Right ventricle myocardium superior (tissue), 1 donor: ENCODE data around the gene ATF6. TPM values are rescaled to one million over a fixed set of nuclear protein-coding genes. Genes with fewer than 3 reads are reported as not detected.
A peak's percentile ranks its signal among the peaks of the same experiment; 100 is the strongest.
"Not testable (repeated sequence)": the region's sequence is repeated elsewhere in the genome, so short reads cannot be mapped to it uniquely, and the experiment has no call there.

Source experiments
- ATAC-seq: fragments of 200-7000 bp; cut with Tn5 transposase; one replicate; pipeline ENCODE4 v1.9.1; 2020; ENCODE audit warnings: mild to moderate bottlenecking; ENCODE audit not compliant: poor library complexity
- DNase-seq: peaks from one replicate; pipeline ENCODE4 v3.0.0-alpha.2; 2020
- intact Hi-C: fragments of 100-400 bp; cut with DNase I; formaldehyde crosslinking; loops from one replicate; pipeline ENCODE4 v1.11.2; 2022
- long read RNA-seq: library from polyadenylated mRNA; unstranded; transcript quantifications from one replicate; pipeline ENCODE4 v2.0.0, GENCODE V29; 2021
- total RNA-seq: library from RNA; stranded (reverse); fragmentation: NEBNext Ultra II Directional; extraction: Animal tissue kit (Norgen Biotek cat#: 25700); gene quantifications from one replicate; pipeline ENCODE4 v1.2.1, GENCODE V29; 2021
- donor health status: DM: no; HTN: yes; CAD: no; lungs with severe emphysema.

The ATF6 gene
- total RNA-seq: 12.2 TPM
- long read RNA-seq, full-length matches to known transcripts: 17 of 28 reads
- long read RNA-seq, partial matches to known transcripts: 4 of 28 reads
- long read RNA-seq, other reads (novel, unspliced or antisense): 7 of 28 reads

- ATAC-seq: peak; percentile 94
- intact Hi-C loops: no loop called here
- peak; percentile 94 for DNase-seq
Observed at GRCh38 chr1:161766102-161766981, at the start of gene ATF6. TSS of gene ATF6 (plus strand) at chr1:161766320. CDS start at chr1:161766361, 41 bp downstream.

DNA sequence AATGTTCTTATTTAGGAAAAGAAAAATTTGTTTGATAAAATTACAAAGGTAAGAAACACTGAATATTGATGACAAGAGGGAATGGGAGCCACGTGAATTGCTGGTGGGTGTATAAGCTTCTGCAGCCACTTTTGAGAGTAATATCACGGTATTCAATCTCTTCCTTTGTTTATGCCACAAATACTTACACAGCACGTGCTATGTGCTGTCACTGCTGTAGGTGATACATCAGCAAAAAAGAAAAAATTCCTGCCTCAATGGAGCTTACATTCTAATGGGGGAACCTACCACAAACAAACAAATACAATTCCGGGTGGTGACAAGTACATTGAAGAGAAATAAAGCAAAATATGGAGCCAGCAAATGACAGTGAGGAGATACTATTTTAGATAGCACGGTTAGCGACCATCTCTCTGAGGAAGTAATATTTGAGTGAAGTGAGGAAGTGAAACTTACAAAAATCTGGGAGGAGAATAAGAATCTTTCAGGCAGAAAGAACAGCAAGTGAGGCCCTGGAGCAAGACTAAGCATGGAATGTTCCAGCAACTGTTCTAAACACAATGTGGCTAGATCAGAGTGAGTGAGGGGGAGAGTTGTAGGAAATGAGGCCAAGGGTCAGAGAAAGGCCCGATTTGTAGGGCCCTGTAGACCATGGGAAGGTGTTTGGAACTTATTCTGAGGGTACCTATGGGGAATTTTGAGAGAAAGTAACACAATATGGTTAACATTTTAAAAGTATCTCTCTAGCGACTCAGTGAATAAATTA lies 47.4 kb upstream of the ATF6 start:
- DNase-seq: no peak
- ATAC-seq: no peak
- intact Hi-C loops: no loop called here

DNA sequence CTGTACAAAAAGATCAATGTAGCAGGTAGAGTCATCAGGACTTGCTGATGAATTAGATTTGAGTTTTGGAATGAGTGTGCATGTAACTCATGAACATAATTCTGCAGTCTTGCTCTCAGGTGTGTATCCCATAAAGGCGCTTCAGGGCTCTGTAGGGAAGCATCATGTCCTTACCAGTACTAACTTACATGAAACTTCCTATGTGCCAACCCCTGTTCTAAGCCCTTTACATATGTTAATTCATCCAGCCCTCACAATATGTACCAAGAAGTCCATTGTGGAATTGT lies 46.9 kb upstream of the ATF6 start:
- ATAC-seq: no peak
- intact Hi-C loops: no loop called here
- no peak for DNase-seq

DNA sequence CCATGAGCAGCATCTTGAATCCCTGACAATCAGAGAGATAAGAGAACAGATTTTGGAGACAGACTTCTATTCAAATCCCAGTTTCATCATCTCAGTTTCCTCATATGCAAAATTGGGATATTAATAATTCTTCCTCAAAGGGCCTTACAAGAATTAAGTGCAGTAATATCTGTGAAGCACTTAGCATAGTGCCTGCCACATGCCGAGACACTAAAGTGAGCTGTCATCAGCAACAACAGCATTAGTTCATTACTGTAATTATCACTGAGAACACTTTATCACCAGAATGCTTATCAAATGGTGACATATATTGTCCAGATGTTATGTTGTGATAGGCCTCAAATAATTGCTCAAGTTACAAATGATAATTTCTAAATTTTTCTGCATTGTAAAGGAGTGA lies 45.7 kb upstream of the ATF6 start:
- no peak for DNase-seq
- no peak for ATAC-seq
- intact Hi-C loops: no loop called here

DNA sequence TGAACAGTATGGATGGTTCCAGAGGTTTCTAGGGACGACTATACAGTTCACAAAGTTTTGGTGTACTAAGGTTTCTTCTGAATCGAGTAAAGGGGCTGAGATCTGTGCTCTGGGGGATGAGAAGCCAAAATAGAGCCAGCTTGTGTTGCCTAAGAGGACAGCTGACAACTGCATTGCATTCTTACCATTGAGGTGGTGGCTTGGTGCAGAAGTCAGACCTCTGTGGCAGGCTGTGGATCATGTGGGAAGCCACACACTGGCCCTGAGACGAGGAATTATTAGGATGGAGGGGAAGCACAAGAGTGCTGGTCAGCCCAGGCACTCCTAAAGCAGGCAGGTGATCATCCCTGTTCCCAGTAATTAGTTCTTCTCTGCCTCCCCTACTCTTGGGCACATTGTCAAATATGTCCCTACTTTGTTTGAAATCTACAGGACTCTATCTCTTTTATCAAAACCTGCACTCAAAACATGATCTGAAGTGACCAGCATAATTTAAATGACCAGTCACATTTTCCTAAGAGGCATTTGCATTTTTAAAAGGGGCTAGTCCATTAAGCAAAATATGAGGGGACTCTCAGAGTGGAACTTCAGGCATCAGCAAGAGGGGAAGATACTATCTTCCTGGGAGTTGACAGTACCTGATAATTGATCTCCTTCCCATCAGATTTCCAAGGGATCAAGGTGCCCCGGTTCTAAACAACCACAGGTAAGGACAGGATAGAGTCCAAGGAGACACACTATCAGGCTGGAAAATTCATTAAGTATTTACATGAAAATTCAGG lies 45.0 kb upstream of the ATF6 start, which contains the start of gene FCRLB:
Gene FCRLB (plus strand): TSS at position 589 of the 782 bp plus-strand sequence. CDS start 1,129 bp downstream, outside the sequence.
- ATAC-seq (no peak), DNase-seq (no peak)
- intact Hi-C loops: no loop called here

DNA sequence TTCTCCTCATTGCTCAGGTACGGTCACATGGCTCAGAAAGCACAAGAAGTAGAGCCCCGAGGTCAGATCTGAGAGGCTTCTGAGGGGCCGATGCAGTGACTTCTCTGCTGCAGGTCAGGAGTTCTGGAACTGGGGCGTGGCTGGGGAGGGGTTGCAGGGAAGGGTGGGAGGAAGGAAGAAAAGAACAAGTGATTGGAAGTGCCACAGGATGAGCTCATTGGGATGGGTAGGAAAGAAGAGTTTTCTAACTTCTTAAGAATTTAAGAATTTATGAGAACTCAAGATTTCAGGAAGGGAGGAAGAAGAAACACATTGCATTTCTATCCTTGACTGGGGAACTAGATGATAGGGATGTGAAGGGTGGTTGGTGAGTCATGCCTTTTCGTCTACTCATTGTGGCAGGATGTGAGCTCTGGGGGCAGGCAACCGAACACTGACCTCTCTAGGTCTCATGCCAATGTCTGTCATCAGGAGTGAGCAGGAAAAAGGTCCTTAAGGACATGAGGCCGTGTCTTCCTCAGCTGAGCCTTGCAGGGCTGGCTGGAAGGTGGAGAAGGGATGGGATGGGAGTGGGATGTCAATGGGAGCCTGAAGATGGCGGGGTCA lies 44.3 kb upstream of the ATF6 start:
- no peak for ATAC-seq
- intact Hi-C loops: no loop called here
- DNase-seq: no peak

DNA sequence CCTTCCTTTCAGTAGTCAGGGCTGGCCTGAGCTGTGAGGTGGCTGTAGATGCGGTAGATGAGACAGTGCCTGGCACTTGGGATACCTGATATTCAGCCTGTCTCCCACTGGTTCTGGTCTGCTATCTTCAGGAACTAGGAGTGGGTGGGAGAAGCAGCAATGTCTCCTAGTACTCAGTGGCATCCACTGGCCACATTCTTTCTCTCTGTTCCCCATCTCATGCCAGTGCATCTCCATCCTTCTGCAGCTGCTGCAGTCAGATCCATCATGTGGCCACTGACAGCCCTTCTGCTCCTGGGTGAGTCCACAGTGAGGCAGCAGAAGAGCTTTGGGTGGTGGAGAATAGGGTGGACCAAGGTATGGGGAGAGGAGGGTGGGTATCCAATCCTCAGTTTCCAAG lies 43.7 kb upstream of the ATF6 start:
- DNase-seq: no peak
- intact Hi-C loops: no loop called here

DNA sequence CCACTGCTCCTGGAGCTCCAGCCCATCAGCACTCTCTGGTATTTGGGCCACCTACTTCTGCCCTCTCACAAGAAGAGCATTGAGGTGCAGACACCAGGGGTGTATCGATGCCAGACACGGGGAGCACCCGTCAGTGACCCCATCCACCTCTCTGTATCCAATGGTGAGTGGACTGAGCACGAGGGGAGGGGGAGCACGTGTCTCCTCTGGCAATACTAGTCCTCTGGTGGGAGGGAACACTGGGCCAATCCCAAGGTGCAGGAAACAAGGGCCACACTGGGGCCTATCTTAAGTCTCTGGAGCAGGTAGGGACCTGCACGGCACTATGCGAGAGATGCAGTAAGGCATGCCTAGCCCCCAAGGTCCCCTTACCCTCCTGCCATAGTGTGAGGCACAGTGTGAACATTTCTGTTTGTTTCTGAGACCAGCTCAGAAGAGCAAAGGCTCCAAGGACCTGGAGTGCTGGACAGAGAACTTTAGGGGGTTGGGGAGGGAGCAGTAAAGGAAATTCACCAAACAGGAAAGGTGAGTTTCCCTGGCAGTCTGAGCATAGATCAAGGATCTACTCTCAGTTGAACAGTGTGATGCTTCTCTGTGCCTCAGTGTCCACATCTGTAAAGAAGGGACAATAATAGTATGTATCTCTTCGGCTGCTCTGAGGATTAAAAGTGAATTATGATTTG lies 42.5 kb upstream of the ATF6 start:
- DNase-seq: no peak
- no peak for ATAC-seq
- intact Hi-C loops: no loop called here

More for the DNA sequence above, 43.7 kb upstream of the ATF6 start:
- ATAC-seq: no peak

GRCh38 chr1:161725258-161725907 lies 40.7 kb upstream of the ATF6 start:
- DNase-seq, ATAC-seq, intact Hi-C loops: not testable (repeated sequence)

DNA sequence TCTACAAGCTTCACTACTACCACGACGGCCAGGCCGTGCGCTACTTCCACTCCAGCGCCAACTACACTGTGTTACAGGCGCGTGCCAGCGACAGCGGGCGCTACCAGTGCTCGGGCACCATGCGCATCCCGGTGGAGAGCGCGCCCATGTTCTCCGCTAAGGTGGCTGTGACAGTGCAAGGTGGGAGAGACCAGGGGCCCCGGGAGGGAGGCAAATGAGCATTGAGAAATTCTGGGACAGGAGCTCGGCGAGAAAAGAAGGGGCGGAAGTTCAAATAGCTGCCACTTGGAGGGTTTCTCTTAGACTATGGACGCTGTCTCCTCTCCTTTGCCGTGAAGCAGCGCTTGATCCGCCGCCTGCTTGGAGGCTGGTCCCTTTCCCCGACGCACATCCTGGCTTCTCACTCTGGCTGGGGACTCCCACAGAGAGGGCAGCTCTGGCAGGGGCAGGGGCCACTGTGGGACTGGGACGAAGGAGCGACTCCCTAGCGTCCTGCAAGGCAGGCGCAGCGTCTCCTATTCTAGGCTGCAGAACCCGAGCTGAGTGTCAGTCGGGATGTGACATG lies 40.1 kb upstream of the ATF6 start:
- ATAC-seq (peak; percentile 54), DNase-seq (peak; percentile 75)
- intact Hi-C loops: no loop called here

GRCh38 chr1:161726473-161727255 lies 39.5 kb upstream of the ATF6 start:
- DNase-seq (peak; percentile 92), ATAC-seq (peak; percentile 93)
- intact Hi-C loops: no loop called here

GRCh38 chr1:161727256-161727924 lies 38.7 kb upstream of the ATF6 start:
- no peak for DNase-seq
- ATAC-seq: no peak
- intact Hi-C loops: no loop called here

DNA sequence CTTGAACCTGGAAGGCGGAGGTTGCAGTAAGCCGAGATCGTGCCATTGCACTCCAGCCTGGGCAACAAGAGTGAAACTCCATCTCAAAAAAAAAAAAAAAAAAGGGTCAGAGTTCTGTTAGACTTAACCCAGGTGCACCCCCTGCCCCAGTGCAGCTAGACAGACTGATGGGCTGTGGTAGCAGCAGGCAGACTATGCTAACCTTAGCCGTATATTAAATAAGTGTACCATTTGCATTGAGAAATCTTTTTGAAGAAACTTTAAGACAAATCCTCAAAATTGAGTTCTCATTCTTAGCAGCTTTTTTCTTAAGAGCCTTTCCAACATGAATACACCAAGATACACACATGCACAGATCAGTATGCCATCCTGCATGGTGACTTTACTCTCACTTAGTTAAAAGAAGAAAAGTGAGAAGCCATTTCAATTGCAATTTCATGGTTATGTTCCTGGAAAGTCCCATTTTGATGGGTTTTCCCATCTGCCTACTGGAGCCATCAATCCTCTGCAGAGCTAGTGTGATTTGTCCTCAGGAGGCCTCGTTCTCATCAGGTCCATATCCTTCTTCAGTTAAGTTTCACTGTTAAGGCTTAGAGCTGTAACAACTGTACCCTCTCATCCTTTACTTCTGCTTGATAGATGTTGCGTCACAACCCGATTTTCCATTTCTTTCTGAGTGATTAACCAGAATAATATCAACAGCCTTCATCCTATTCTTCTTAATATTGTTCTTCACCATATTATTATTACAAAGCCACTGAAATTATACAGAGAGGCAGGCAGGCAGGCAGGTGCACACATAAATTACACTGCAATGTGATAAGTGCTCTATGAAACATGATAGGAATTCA lies 37.5 kb upstream of the ATF6 start:
- intact Hi-C loops: no loop called here
- no peak for ATAC-seq

DNA sequence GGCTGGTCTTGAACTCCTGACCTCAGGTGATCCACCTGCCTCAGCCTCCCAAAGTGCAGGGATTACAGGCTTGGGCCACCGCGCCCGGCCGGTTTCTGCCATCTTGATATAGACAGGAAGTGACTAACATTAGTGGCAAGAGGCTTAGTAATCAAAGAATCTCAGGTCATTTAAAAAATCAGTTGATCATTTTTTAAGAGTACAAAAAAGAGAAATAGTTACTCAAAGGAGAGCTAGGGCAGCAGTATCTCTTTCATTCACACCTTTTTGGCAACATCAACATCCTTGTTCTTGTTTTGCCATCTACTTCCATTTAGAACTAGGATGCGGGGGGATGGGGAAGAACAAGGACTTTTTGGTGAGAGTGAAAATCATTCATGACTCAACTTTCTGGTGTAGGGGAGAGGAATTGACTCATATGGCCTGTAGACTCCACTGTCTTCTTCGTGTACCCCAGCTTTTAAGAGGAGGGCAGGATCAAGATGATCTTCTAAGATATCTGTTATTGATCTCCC lies 36.0 kb upstream of the ATF6 start:
- intact Hi-C loops: loop anchor here (10.0 kb wide), 1 partner anchor 245 kb away; no protein-coding TSS in a partner anchor
- no peak for ATAC-seq
- no peak for DNase-seq

More for the DNA sequence above, 37.5 kb upstream of the ATF6 start:
- no peak for DNase-seq

DNA sequence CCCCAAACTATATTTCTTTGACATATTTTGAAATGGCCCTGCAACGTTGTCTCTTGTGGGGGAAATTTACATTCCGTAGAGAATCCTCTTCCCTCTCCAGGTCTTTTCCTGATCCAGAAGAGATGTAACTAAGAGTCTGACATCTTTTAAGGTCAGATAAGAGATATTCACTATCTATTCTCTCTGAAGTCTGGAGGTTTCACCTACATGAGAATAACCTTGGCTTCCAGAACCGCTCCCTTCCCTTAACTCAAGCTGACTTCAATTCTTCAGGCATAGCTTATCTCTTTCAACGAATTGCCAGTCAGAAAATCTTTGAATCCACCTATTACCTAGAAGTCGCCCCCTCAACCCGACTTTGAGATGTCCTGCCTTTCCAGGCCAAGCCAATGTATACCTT lies 34.9 kb upstream of the ATF6 start:
- ATAC-seq (no peak), DNase-seq (no peak)

More for the DNA sequence above, 34.9 kb upstream of the ATF6 start:
- intact Hi-C loops: loop anchor here (10.0 kb wide), 1 partner anchor 246 kb away; no protein-coding TSS in a partner anchor
